DMS153 treated with DMSO at 0.1 percent for 48 hours (cell line): ENCODE measurements around the gene EMC10.

Experiments
- DNase-seq: peaks from one replicate; lab custom pipeline; 2025; ENCODE audit not compliant: unreplicated experiment; lab: John Stamatoyannopoulos, UW

EMC10 gene

DNA sequence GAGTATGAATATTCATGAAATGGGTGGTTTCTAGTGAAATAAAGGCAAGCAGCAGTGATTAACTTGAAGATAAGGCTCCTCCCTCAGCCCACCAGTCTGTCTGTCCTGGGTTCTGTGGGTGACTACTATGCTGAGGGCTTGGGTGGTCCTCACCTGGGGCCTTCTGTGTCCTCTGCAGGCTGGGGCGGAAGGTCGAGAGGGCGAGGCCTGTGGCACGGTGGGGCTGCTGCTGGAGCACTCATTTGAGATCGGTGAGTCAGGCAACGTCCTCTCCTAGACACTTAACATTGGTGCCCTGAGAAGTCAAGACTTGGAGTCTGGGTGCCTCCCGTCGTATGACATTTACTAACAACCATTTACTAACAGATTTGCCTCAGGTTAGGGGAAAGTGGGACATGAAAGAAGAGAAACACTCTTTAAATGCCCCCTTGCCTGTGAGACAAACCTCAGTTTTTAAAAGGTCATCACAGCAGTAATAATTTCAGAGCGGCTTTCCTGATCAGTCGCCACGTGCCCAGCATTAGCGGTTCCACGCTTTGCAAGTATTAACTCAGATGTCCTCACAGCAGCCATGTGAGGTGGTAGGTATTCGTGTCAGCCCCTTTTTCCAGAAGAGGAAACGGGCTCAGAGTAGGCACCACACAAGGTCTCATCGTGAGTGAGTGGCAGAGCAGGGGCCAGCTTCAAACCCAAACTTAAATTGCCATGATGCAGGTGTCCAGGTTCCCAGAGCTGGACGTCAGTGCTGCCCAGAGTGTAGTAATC lies 1.6 kb downstream of the EMC10 start:
- DNase-seq: no peak

- no peak for DNase-seq
Observed at GRCh38 chr19:50478901-50479715, 2.8 kb downstream of the EMC10 start.

DNA sequence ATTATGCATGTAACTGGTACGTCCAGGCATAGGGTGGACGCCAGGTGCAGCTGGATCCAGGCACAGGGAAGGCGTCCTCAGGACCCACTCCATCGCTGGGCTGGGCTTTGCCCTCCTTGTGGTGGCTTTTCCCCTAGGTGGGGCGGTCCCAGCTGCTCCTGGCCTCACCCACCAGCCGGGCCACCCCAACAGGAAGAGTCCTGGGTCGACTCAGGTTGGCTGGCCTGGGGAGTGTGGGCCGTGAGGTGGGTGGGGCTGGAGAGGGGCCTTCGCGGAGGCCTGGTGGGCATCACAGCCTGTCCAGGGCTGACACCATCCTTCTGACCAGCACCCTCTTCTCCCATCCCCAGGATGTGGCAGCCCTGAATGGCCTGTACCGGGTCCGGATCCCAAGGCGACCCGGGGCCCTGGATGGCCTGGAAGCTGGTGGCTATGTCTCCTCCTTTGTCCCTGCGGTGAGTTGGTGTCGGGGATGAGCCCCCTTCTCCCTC lies 3.5 kb downstream of the EMC10 start:
- DNase-seq: no peak

GRCh38 chr19:50480281-50481111 lies 4.2 kb downstream of the EMC10 start:
- no peak for DNase-seq

DNA sequence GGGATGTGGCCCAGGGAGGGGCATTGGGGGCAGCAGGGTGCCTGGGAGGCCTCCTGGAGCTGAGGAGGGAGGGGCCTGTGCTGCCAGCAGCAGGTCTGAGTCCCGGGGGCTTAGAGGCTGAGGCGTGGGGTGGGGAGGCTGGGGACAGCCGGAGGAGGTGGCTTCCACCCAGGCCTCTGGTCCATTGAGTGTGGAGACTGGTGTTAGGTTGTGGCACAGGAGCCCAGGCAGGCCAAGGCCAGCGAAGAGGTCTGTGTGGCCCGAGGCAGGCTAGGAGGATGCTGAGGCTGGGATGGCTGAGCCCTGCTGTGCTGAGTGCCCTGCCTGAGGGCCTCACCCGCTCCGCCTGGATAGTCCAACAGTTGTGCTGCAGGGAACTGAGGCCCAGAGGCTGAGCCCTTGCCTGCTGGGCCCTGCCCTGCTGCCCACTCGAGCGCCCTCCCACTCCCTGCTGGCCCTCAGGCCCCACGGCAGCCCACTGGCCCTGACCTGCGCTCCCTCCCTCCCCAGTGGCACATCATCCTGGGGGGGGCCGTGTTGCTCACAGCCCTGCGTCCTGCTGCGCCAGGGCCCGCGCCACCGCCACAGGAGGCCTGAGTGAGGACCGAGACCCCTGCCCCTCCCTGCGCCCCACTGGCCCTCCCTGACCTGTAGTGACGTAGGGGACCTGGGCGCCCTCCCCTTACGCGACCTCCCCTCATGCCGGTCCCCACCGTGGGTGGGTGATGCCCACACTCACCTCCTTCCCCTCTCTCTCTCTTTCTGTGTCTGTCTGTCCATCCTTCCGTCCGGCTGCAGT lies 5.2 kb downstream of the EMC10 start:
- no peak for DNase-seq

DNA sequence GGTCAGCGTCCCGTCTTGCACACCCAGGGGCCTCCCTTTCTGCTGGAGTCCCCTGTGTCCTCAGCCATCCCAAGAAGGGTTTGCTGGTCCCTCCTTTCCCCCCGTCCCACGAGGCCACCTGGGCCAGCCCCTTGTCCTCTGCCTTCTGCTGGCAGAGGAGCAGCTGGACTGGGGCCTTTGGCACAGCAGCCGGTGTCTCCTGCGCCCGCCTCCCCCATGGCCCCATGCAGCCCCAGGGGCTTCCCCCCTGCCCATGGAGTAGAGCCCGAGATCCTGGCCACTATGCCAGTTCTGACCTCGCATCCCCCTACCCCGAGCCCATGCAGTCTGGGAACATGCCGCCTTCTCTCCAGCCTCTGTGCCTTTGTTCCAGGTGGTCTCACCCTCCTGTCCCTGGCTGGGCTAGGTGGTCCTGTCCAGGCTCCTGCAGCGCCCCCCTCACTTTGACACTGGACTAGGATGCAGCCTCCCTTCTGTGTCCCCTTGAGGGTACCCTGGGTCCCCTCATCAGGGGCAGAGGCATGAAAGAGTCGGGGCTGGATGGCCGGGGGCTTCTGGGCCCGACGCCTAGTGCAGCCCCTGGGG lies 6.1 kb downstream of the EMC10 start:
- DNase-seq: no peak

- no peak for DNase-seq
Observed at GRCh38 chr19:50482916-50483315, 6.6 kb downstream of the EMC10 start.

DNA sequence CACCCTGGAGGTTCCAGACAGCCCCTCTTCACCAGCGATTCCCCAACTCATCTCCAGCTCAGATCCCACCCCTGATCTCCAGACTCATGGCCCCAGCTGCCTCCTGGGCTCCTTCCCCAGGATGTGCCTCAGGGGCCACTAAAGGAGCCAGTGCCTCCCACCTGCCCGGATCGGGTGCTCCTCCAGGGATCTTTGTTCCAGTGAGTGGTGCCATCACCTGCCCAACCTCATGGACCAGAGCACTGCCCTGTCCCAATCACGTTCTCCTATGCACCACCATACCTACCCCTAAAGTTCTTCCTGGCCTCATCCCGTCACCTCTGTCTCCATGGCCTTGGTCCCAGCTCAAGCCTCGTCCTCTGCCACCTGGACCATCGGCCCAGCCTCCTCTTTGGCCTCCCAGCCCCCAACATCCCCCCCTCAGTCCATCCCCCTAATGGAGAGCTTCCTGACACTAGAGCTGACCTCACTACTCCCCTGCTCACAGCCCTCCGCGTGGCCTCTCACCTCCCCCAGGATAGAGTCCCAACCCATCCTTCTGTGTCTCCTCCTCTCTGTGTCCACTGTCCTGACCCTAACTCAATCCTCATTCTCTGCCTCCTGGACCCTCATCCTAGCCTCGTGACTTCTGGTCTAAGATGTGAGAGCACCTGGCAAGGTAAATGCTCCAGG lies 9.1 kb downstream of the EMC10 start:
- no peak for DNase-seq

DNA sequence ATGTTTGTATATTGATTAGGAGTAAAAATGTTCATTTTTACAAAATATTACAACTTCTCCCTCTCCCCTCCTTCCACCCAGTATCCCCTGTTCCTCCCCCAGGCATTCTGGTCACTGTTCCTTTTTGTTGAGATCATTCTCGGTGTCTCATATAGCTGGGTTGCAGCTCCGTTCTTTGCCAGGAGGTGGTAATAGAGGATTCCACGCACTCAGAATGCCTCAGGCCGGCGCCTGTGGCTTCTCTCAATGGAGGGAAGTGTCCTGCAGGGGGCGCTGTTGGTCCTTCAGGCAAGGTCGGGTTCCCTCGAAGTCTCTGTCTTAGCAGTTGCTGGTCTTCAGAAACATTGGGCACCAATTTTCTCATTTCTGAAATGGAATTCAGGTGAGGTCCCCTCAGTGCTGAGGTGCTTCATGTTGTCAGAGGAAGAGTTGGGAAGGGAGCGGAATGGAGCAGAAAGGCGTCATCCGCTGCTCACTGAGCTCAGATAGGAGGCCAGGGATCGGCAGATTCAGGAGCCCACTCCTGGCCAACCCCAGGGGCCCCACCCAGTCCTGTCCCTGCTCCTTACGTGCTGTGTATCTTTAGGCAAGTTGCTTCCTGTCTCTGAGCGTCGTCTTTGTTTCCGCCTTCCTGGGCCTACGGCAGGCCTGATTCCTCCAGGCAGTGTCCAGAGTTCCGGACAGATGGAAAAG lies 10.7 kb downstream of the EMC10 start:
- no peak for DNase-seq

GRCh38 chr19:50488389-50489194 lies 12.3 kb downstream of the EMC10 start:
- no peak for DNase-seq

GRCh38 chr19:50489461-50490011 lies 13.2 kb downstream of the EMC10 start:
- no peak for DNase-seq

GRCh38 chr19:50490411-50490811 lies 14.1 kb downstream of the EMC10 start:
- no peak for DNase-seq

GRCh38 chr19:50490991-50491472 lies 14.7 kb downstream of the EMC10 start:
- DNase-seq: no peak

- DNase-seq: no peak
Observed at GRCh38 chr19:50492303-50493052, 16.2 kb downstream of the EMC10 start.

- no peak for DNase-seq
Observed at GRCh38 chr19:50493171-50493570, 16.9 kb downstream of the EMC10 start.

DNA sequence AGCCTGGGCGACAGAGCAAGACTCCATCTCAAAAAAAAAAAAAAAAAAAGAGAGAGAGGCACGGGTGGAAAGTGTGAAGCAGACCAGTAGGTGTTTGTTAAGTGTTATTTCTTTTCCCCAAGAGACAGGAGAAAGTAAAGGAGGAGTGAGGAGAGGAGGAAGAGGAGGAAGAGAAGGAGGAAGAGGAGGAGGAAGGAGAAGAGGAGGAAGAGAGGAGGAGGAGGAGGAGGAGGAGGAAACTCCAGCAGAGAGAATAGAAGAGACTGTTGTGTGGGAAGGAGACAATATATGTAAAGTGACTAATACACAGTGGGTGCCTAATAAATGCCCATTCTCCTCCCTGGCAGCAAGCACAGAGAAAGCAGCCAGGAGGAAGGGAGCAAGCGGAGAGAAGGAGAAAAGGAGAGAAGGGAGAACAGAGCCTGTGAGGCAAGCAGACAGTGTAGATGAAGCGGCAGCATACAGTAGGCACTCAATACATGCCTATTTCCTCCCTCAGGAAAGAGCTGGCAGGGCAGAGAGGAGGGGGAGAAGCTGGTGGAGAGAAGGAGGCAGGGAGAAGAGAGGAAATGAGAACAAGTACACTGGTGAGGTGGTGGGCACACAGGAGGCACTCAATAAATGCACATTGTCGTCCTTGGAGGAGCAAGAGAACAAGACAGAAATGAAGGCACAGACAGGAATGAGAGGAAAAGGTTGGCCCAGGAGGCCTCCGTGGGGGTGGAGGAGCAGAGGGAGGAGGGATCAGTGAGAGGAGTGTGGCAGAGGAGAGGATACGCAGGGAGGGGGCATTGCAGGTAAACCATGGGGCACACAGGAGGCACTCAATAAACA lies 18.1 kb downstream of the EMC10 start:
- no peak for DNase-seq
